Neural cell (in vitro differentiated cells): Measurements from ENCODE around the gene TRIP6. TPM values are rescaled to one million over a fixed set of nuclear protein-coding genes. Genes with fewer than 3 reads are reported as not detected.

Experiments used
- H2AFZ ChIP-seq: fragments of 200-600, 300-800 bp; sonication (generic), shearing (Covaris generic); 2 replicates; pipeline ENCODE4 v1.6.0; 2014; ENCODE audit warnings: low read depth, mild to moderate bottlenecking, antibody characterized with exemption, low read length, moderate library complexity
- H3F3A ChIP-seq: fragments of 200-600 bp; shearing (Covaris generic); 2 replicates; pipeline ENCODE4 v1.6.1; 2016; ENCODE audit warnings: mild to moderate bottlenecking, moderate library complexity, mixed read lengths, antibody characterized with exemption, low read length; ENCODE audit not compliant: insufficient read depth, poor library complexity, severe bottlenecking
- H3K27ac ChIP-seq: fragments of 200-600, 300-800 bp; sonication (generic), shearing (Covaris generic); 2 replicates; pipeline ENCODE4 v1.5.1; 2014; ENCODE audit warnings: mild to moderate bottlenecking, low read length, moderate library complexity
- H3K27me3 ChIP-seq: fragments of 300-800, 200-600 bp; sonication (generic), shearing (Covaris generic); 2 replicates; pipeline ENCODE4 v1.6.0; 2014; ENCODE audit warnings: mild to moderate bottlenecking, low read depth, low read length, moderate library complexity; ENCODE audit not compliant: insufficient read depth
- H3K36me3 ChIP-seq: fragments of 300-800, 200-600 bp; sonication (generic), shearing (Covaris generic); 2 replicates; pipeline ENCODE4 v1.5.1; 2014; ENCODE audit warnings: mild to moderate bottlenecking, antibody characterized with exemption, low read length, moderate library complexity; ENCODE audit not compliant: insufficient read depth
- H3K4me2 ChIP-seq: fragments of 300-800, 200-600 bp; sonication (generic), shearing (Covaris generic); 2 replicates; pipeline ENCODE4 v1.6.0; 2014; ENCODE audit warnings: mild to moderate bottlenecking, low read length
- H3K4me3 ChIP-seq: fragments of 300-800, 200-600 bp; sonication (generic), shearing (Covaris generic); 2 replicates; pipeline ENCODE4 v1.5.1; 2014; ENCODE audit warnings: mild to moderate bottlenecking, low read length, moderate library complexity
- H3K79me2 ChIP-seq: fragments of 200-600 bp; shearing (Covaris generic); replicated peaks from 2 replicates; pipeline ENCODE4 v1.6.0; 2014; ENCODE audit warnings: mild to moderate bottlenecking, low read length, moderate library complexity; ENCODE audit not compliant: insufficient read depth
- H3K9ac ChIP-seq: fragments of 300-800, 200-600 bp; sonication (generic), shearing (Covaris generic); 2 replicates; pipeline ENCODE4 v1.6.1; 2016; ENCODE audit warnings: mild to moderate bottlenecking, low read length, mixed read lengths
- H3K9me2 ChIP-seq: fragments of 200-600 bp; shearing (Covaris generic); 2 replicates; pipeline ENCODE4 v1.6.1; 2016; ENCODE audit warnings: mild to moderate bottlenecking, low read length, mixed read lengths; ENCODE audit not compliant: insufficient read depth
- H3K9me3 ChIP-seq: fragments of 200-600, 300-800 bp; sonication (generic), shearing (Covaris generic); 2 replicates; pipeline ENCODE4 v1.6.1; 2016; ENCODE audit warnings: mild to moderate bottlenecking, mixed run types, low read length, moderate library complexity, mixed read lengths
- H4K20me1 ChIP-seq: fragments of 200-600 bp; shearing (Covaris generic); 2 replicates; pipeline ENCODE4 v1.6.1; 2016; ENCODE audit warnings: mild to moderate bottlenecking, mixed run types; ENCODE audit not compliant: insufficient read depth
- EP300 ChIP-seq: fragments of 450-650 bp; conservative IDR thresholded peaks from 2 replicates; pipeline ENCODE4 v1.6.1; 2014; ENCODE audit warnings: antibody characterized with exemption, mild to moderate bottlenecking, moderate library complexity; ENCODE audit not compliant: poor library complexity, severe bottlenecking
- EZH2 ChIP-seq: fragments of 200-600, 300-800 bp; shearing (Covaris generic), sonication (generic); IDR thresholded peaks from 2 replicates; pipeline ENCODE4 v1.6.1; 2014; ENCODE audit warnings: antibody characterized with exemption, low read length, borderline replicate concordance, mild to moderate bottlenecking; ENCODE audit not compliant: insufficient read depth, poor library complexity, severe bottlenecking
- MXI1 ChIP-seq: fragments of 450-650 bp; conservative IDR thresholded peaks from 2 replicates; pipeline ENCODE4 v1.6.1; 2014; ENCODE audit warnings: antibody characterized with exemption, mild to moderate bottlenecking; ENCODE audit not compliant: poor library complexity, severe bottlenecking
- POLR2AphosphoS5 ChIP-seq: IDR thresholded peaks from 2 replicates; pipeline ENCODE4 v1.6.1; 2012
- RAD21 ChIP-seq: fragments of 450-650 bp; conservative IDR thresholded peaks from 2 replicates; pipeline ENCODE4 v1.6.1; 2014; ENCODE audit warnings: antibody characterized with exemption, mild to moderate bottlenecking, moderate library complexity
- REST ChIP-seq: IDR thresholded peaks from 2 replicates; pipeline ENCODE4 v1.6.1; 2012; ENCODE audit warnings: borderline replicate concordance
- SMC3 ChIP-seq: fragments of 450-650 bp; conservative IDR thresholded peaks from 2 replicates; pipeline ENCODE4 v1.6.1; 2014; ENCODE audit warnings: antibody characterized with exemption, mild to moderate bottlenecking, moderate library complexity; ENCODE audit not compliant: poor library complexity
- TAF1 ChIP-seq: IDR thresholded peaks from 2 replicates; pipeline ENCODE4 v1.6.1; 2012; ENCODE audit warnings: low read depth
- polyA plus RNA-seq: library from polyadenylated mRNA; depleted of rRNA; stranded (reverse); fragments of >200 nt; gene quantifications from 2 replicates; pipeline ENCODE4 v1.2.3, GENCODE V29; 2014
- TF ChIP-seq, protein P1 (sequence below): fragments of 450-650 bp; IDR thresholded peaks from 2 replicates; pipeline ENCODE4 v1.5.1; 2014; ENCODE audit warnings: antibody characterized with exemption, mild to moderate bottlenecking, moderate library complexity; ENCODE audit not compliant: poor library complexity, severe bottlenecking

Gene TRIP6
- polyA plus RNA-seq, 1 donor from 2014 or later, result 2.1 TPM

GRCh38 chr7:100897772-100898454, 30.7 kb downstream of the TRIP6 start:
- H2AFZ ChIP-seq, result no peak overlapping the region
- no peaks in the 10 kb centered on the region for H3K9me2 ChIP-seq
- no peak overlapping the region for H3K4me2 ChIP-seq
- H3F3A ChIP-seq, result no peaks in the 10 kb centered on the region
- no peaks in the 10 kb centered on the region for H3K36me3 ChIP-seq
- no peak for TF ChIP-seq MXI1
- no peak for TF ChIP-seq REST
- no peak for TF ChIP-seq RAD21
- TF ChIP-seq TAF1, result no peak
- TF ChIP-seq POLR2AphosphoS5, result no peak
- TF ChIP-seq EZH2, result no peak
- TF ChIP-seq, protein P1, sequence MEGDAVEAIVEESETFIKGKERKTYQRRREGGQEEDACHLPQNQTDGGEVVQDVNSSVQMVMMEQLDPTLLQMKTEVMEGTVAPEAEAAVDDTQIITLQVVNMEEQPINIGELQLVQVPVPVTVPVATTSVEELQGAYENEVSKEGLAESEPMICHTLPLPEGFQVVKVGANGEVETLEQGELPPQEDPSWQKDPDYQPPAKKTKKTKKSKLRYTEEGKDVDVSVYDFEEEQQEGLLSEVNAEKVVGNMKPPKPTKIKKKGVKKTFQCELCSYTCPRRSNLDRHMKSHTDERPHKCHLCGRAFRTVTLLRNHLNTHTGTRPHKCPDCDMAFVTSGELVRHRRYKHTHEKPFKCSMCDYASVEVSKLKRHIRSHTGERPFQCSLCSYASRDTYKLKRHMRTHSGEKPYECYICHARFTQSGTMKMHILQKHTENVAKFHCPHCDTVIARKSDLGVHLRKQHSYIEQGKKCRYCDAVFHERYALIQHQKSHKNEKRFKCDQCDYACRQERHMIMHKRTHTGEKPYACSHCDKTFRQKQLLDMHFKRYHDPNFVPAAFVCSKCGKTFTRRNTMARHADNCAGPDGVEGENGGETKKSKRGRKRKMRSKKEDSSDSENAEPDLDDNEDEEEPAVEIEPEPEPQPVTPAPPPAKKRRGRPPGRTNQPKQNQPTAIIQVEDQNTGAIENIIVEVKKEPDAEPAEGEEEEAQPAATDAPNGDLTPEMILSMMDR, result no peak
- no peak for TF ChIP-seq SMC3
- no peak for TF ChIP-seq EP300
- H3K27ac ChIP-seq, result no peak overlapping the region
- peak overlapping the region; percentile 70 for H3K9ac ChIP-seq
- peaks cover 28% of the 10 kb centered on the region for H3K27me3 ChIP-seq
- H3K9me3 ChIP-seq, result no peaks in the 10 kb centered on the region
- no peaks in the 10 kb centered on the region for H4K20me1 ChIP-seq
- H3K4me3 ChIP-seq, result peak overlapping the region; percentile 72
- H3K79me2 ChIP-seq, result no peaks in the 10 kb centered on the region

DNA sequence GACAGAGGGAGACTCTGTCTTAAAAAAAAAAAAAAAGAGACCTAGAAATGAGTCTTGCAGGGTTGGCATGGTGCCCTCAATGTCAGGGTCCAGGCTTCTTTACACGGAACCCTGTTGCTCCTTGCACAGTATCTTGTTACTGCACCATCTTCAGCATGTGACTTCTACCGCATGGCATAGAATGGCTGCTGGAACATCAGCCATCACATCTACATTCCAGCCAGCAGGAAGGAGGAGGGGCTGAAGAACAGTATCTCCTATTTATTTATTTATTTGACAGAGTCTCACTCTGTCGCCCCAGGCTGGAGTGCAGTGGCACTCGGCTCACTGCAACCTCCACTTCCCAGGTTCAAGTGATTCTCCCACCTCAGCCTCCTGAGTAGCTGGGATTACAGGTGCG, 32.2 kb downstream of the TRIP6 start:
- no peaks in the 10 kb centered on the region for H3K36me3 ChIP-seq
- H3K9me3 ChIP-seq, result no peaks in the 10 kb centered on the region
- no peak overlapping the region for H3K27ac ChIP-seq
- H3K27me3 ChIP-seq, result peaks cover 28% of the 10 kb centered on the region
- TF ChIP-seq POLR2AphosphoS5, result no peak
- no peak for TF ChIP-seq EZH2
- no peak for TF ChIP-seq EP300
- TF ChIP-seq, protein P1, result no peak
- no peak for TF ChIP-seq MXI1
- no peak for TF ChIP-seq RAD21
- H3K4me2 ChIP-seq, result no peak overlapping the region
- H3K4me3 ChIP-seq, result no peak overlapping the region
- H4K20me1 ChIP-seq, result no peaks in the 10 kb centered on the region
- no peak overlapping the region for H3K9ac ChIP-seq
- H3K9me2 ChIP-seq, result no peaks in the 10 kb centered on the region
- H3F3A ChIP-seq, result no peaks in the 10 kb centered on the region
- H2AFZ ChIP-seq, result no peak overlapping the region
- H3K79me2 ChIP-seq, result no peaks in the 10 kb centered on the region
